ENCODE results near the gene INF2.

DNA sequence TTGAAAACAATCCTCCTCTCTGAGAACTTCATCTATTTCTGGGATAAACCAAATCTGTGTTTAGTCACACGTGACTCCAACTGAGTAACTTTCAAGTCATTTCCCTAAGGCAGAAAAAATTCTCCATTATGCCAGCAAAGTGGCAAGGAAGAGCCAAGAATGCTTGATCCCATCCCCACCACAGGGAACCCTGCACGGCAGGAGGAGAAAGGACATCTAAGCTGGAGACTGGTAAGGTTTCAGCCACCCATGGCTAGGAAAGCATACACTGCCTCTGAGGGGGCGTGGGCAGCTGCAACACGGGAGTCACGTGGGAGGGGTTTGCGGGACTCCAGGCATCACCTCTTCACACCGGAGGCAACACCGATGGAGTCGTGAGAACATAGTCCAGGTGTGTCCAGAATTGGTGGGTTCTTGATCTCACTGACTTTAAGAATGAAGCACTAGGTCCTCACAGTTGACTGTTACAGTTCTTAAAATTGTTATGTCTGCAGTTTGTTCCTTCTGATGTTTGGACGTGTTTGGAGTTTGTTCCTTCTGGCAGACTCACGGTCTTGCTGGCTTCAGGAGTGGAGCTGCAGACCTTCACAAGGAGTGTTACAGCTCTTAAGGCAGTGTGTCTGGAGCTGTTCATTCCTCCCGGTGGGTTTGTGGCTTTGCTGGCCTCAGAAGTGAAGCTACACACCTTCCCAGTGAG, 60.8 kb downstream of the INF2 start:
- TF ChIP-seq, protein P1, sequence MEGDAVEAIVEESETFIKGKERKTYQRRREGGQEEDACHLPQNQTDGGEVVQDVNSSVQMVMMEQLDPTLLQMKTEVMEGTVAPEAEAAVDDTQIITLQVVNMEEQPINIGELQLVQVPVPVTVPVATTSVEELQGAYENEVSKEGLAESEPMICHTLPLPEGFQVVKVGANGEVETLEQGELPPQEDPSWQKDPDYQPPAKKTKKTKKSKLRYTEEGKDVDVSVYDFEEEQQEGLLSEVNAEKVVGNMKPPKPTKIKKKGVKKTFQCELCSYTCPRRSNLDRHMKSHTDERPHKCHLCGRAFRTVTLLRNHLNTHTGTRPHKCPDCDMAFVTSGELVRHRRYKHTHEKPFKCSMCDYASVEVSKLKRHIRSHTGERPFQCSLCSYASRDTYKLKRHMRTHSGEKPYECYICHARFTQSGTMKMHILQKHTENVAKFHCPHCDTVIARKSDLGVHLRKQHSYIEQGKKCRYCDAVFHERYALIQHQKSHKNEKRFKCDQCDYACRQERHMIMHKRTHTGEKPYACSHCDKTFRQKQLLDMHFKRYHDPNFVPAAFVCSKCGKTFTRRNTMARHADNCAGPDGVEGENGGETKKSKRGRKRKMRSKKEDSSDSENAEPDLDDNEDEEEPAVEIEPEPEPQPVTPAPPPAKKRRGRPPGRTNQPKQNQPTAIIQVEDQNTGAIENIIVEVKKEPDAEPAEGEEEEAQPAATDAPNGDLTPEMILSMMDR (IDR thresholded peaks at IDR 0.05), result no peak
- no peak for TF ChIP-seq POLR2AphosphoS5 (IDR thresholded peaks at IDR 0.05)
- TF ChIP-seq EP300 (IDR thresholded peaks at IDR 0.05), result no peak

Data from esophagus muscularis mucosa (tissue), 4 donors.